K562 (cell line): ENCODE data around the gene MAL. TPM values are rescaled to one million over a fixed set of nuclear protein-coding genes. Genes with fewer than 3 reads are reported as not detected.

Source experiments
- ATAC-seq: fragments of 200-7000 bp; cut with Tn5 transposase; 3 replicates; pipeline ENCODE4 v1.9.1; 2020; ENCODE audit warnings: moderate library complexity
- BruUV-seq: library from RNA; stranded (reverse); fragments of 400-500 nt; replicated peaks from 2 replicates; lab custom pipeline; 2021; lab: Mats Ljungman, UMichigan
- CTCF ChIA-PET: fragments of 300-600 bp; formaldehyde crosslinking; extraction: SDS; loops from one replicate; lab custom pipeline; 2021; ENCODE audit warnings: low intra/inter-chr PET ratio; lab: Yijun Ruan, JAX
- POLR2A ChIA-PET: fragments of 300-600, 350-650 bp; sonication (Branson Sonifier 250); formaldehyde crosslinking; extraction: SDS; loops from one replicate; lab custom pipeline; 2021; ENCODE audit warnings: antibody characterized with exemption, inconsistent platforms; lab: Yijun Ruan, JAX
- DNase-seq, 4 experiments: peaks; one replicate each; pipeline versions ENCODE4 v3.0.0 to v3.0.0-alpha.2; 2011 to 2018; ENCODE audit warnings: low spot score in 3 of 4, mixed read lengths in 3 of 4; ENCODE audit errors: extremely low read depth in 1 of 4
- FAIRE-seq: peaks from 2 replicates; lab custom pipeline; 2011; peaks lifted over from hg19 to GRCh38; lab: Jason Lieb, UNC
- H2AFZ ChIP-seq: 2 replicates; pipeline ENCODE4 v1.6.0; 2011; ENCODE audit warnings: low read depth, low read length, control low read depth, inconsistent platforms
- H3K27ac ChIP-seq: fragments of 200-600 bp; 3 replicates; pipeline ENCODE4 v1.8.0; 2011; ENCODE audit warnings: low read depth, mild to moderate bottlenecking, control low read depth, inconsistent platforms, low read length, moderate library complexity, mixed read lengths; ENCODE audit errors: extremely low read depth
- H3K27me3 ChIP-seq, 2 experiments: fragments of 300-600 bp in 1 of 2; 2 replicates in 1 of 2; 3 replicates in 1 of 2; pipeline versions ENCODE4 v1.6.0 to v1.8.0; 2011; ENCODE audit warnings: inconsistent platforms in 2 of 2, low read length in 2 of 2, mild to moderate bottlenecking in 1 of 2, mixed read lengths in 1 of 2, moderate library complexity in 1 of 2; ENCODE audit not compliant: control insufficient read depth in 2 of 2, insufficient read depth in 2 of 2
- H3K36me3 ChIP-seq: fragments of 300-600 bp; 3 replicates; pipeline ENCODE4 v1.8.0; 2011; ENCODE audit warnings: mild to moderate bottlenecking, low read length, inconsistent platforms; ENCODE audit not compliant: control insufficient read depth, insufficient read depth
- H3K4me1 ChIP-seq, 2 experiments: fragments of 200-600 bp in 1 of 2; replicated peaks in 1 of 2; 2 replicates in 1 of 2; 3 replicates in 1 of 2; pipeline versions ENCODE4 v1.5.1 to v1.8.0; 2011; ENCODE audit warnings: inconsistent platforms in 2 of 2, low read length in 2 of 2, mild to moderate bottlenecking in 1 of 2, mixed read lengths in 1 of 2, moderate library complexity in 1 of 2; ENCODE audit not compliant: control insufficient read depth in 2 of 2, insufficient read depth in 2 of 2
- H3K4me2 ChIP-seq: 2 replicates; pipeline ENCODE4 v1.6.1; 2011; ENCODE audit warnings: low read length, control low read depth, inconsistent platforms, mixed read lengths; ENCODE audit not compliant: insufficient read depth
- H3K4me3 ChIP-seq: fragments of 200-600 bp; sonication (generic), shearing (Covaris generic); 2 replicates; pipeline ENCODE4 v1.5.1; 2016; ENCODE audit warnings: control low read depth, inconsistent platforms
- H3K79me2 ChIP-seq: fragments of 200-600 bp; 3 replicates; pipeline ENCODE4 v1.8.0; 2011; ENCODE audit warnings: low read length, inconsistent platforms; ENCODE audit not compliant: control insufficient read depth, insufficient read depth
- H3K9ac ChIP-seq, 2 experiments: 2 replicates each; pipeline versions ENCODE4 v1.6.0 to v1.6.1; 2011; ENCODE audit warnings: low read depth in 2 of 2, low read length in 2 of 2, control low read depth in 1 of 2, inconsistent platforms in 1 of 2, mild to moderate bottlenecking in 1 of 2, mixed read lengths in 1 of 2; ENCODE audit not compliant: insufficient read depth in 1 of 2
- H3K9me1 ChIP-seq: one replicate; pipeline ENCODE4 v1.6.0; 2011; ENCODE audit warnings: inconsistent platforms, mild to moderate bottlenecking, low read length, moderate library complexity; ENCODE audit not compliant: control insufficient read depth, insufficient read depth
- H3K9me3 ChIP-seq: replicated peaks from 2 replicates; pipeline ENCODE4 v1.5.1; 2011; ENCODE audit warnings: low read depth, low read length, inconsistent platforms; ENCODE audit not compliant: control insufficient read depth, insufficient read depth
- H4K20me1 ChIP-seq: replicated peaks from 2 replicates; pipeline ENCODE4 v1.6.1; 2011; ENCODE audit warnings: low read length, inconsistent platforms, mixed read lengths; ENCODE audit not compliant: control insufficient read depth, insufficient read depth
- CBFA2T2 ChIP-seq: fragments of 450-650 bp; conservative IDR thresholded peaks from 2 replicates; pipeline ENCODE4 v1.6.1; 2017; ENCODE audit warnings: mild to moderate bottlenecking
- CHAMP1 ChIP-seq: fragments of 450-650 bp; IDR thresholded peaks from 2 replicates; pipeline ENCODE4 v1.6.1; 2016; ENCODE audit warnings: mild to moderate bottlenecking
- CHD2 ChIP-seq: IDR thresholded peaks from 2 replicates; pipeline ENCODE4 v1.6.1; 2011; ENCODE audit warnings: low read depth, low read length
- FIP1L1 ChIP-seq: fragments of 200-400 bp; formaldehyde crosslinking; IDR thresholded peaks from 2 replicates; pipeline ENCODE4 v1.6.1; 2018; ENCODE audit warnings: mild to moderate bottlenecking, low read depth, low read length; ENCODE audit not compliant: poor library complexity, severe bottlenecking
- LARP7 ChIP-seq: fragments of 450-650 bp; IDR thresholded peaks from 2 replicates; pipeline ENCODE4 v1.6.1; 2016
- MCM3 ChIP-seq: fragments of 450-650 bp; IDR thresholded peaks from 2 replicates; pipeline ENCODE4 v1.6.1; 2016
- NELFE ChIP-seq: IDR thresholded peaks from 2 replicates; pipeline ENCODE4 v1.6.1; 2011; ENCODE audit warnings: mild to moderate bottlenecking; ENCODE audit not compliant: insufficient read depth, insufficient read length
- OTX1 ChIP-seq: fragments of 450-650 bp; formaldehyde crosslinking; IDR thresholded peaks from 2 replicates; pipeline ENCODE4 v1.4.0; 2022; ENCODE audit warnings: mild to moderate bottlenecking
- PHB ChIP-seq: fragments of 250-450 bp; sonication (Bioruptor Pico); IDR thresholded peaks from 2 replicates; pipeline ENCODE4 v1.5.0; 2021
- PHB2 ChIP-seq: fragments of 450-650 bp; IDR thresholded peaks from 2 replicates; pipeline ENCODE4 v1.6.1; 2017; ENCODE audit warnings: low read depth
- RNF219 ChIP-seq: fragments of 250-450 bp; sonication (Bioruptor Pico); IDR thresholded peaks from 2 replicates; pipeline ENCODE4 v1.5.0; 2022; ENCODE audit warnings: mild to moderate bottlenecking
- SRF ChIP-seq, 2 experiments: fragments of 250-450, 450-650 bp in 1 of 2; sonication (Bioruptor Pico) in 1 of 2; sonication (generic) in 1 of 2; formaldehyde crosslinking; IDR thresholded peaks; 2 replicates each; pipeline versions ENCODE4 v1.5.0 to v1.5.1; 2020 to 2022; ENCODE audit warnings: mild to moderate bottlenecking in 1 of 2, missing genetic modification reagents in 1 of 2
- SRSF7 ChIP-seq: fragments of 200-400 bp; formaldehyde crosslinking; optimal IDR thresholded peaks from 2 replicates; pipeline ENCODE3; 2017; ENCODE audit warnings: mild to moderate bottlenecking, low read depth, low read length
- ZBTB34 ChIP-seq: fragments of 250-450 bp; sonication (Bioruptor Pico); IDR thresholded peaks from 2 replicates; pipeline ENCODE4 v1.8.0; 2021; ENCODE audit warnings: mild to moderate bottlenecking, moderate library complexity
- WGBS: fragments of 100-300 bp; shearing (Covaris generic); methylation state at CpG from one replicate; pipeline ENCODE4 v1.1.6; 2016; ENCODE audit warnings: low coverage, mixed read lengths; ENCODE audit not compliant: insufficient coverage; ENCODE audit errors: missing lambda C conversion rate; 5-methylcytosine and 5-hydroxymethylcytosine counted together
- in situ Hi-C: fragments of 300-500 bp; cut with MboI; formaldehyde crosslinking; loops from 4 replicates; pipeline ENCODE4 v1.15.0; 2018; ENCODE audit warnings: inconsistent platforms, mixed read lengths
- intact Hi-C: fragments of 100-400 bp; cut with micrococcal nuclease; formaldehyde crosslinking; loops from 2 replicates; pipeline ENCODE4 v1.14.2; 2022
- polyA plus RNA-seq, 8 experiments: library from polyadenylated mRNA; depleted of rRNA in 4 of 8; stranded (reverse) in 5 of 8; unstranded in 3 of 8; fragments of >200 nt; fragmentation: Nextera tagmentation in 2 of 8; fragmentation: Illumina TruSeq in 1 of 8; extraction: Ambion mirVana in 2 of 8; extraction: Trizol in 1 of 8; gene quantifications; 2 replicates each; pipeline versions ENCODE4 v1.2.1 to v1.2.3, GENCODE V29; 2011 to 2014; ENCODE audit warnings: inconsistent platforms in 1 of 8, missing spikeins in 1 of 8
- total RNA-seq, 7 experiments: library from RNA; depleted of rRNA in 6 of 7; stranded (reverse); fragments of >200 nt in 6 of 7; fragmentation: Illumina TruSeq in 2 of 7; extraction: Trizol in 2 of 7; gene quantifications; 2 replicates each; pipeline versions ENCODE4 v1.2.1 to v1.2.3, GENCODE V29; 2011 to 2021; ENCODE audit warnings: low replicate concordance in 1 of 7
- TF ChIP-seq, protein P1 (sequence below): sonication (generic); formaldehyde crosslinking; IDR thresholded peaks from 2 replicates; pipeline ENCODE4 v1.8.0; 2023; ENCODE audit warnings: mild to moderate bottlenecking, missing genetic modification reagents
- TF ChIP-seq, protein P2 (sequence below): fragments of 450-650 bp; formaldehyde crosslinking; IDR thresholded peaks from 2 replicates; pipeline ENCODE4 v1.4.0; 2020; ENCODE audit warnings: mild to moderate bottlenecking, moderate library complexity

The MAL gene
- total and polyA plus RNA-seq, 9 of the 15 experiments (the other 6 are each of a cell fraction or from before 2014, with no cell fraction given), result not detected

GRCh38 chr2:95049683-95049955 is 24.1 kb downstream of the MAL start:
- BruUV-seq, result no TSS peak
- Histone ChIP-seq H3K36me3 (no peaks in the 10 kb centered on the region), H3K27me3 (peaks cover 0 to 64% of the 10 kb centered on the region in 2 experiments; a peak in 3 of 5 replicates), H3K4me1 (no peaks in the 10 kb centered on the region), H3K27ac (no peak overlapping the region), H3K9ac (no peak overlapping the region; a peak in 1 of 4 replicates), H3K79me2 (no peaks in the 10 kb centered on the region), H3K9me3 (no peaks in the 10 kb centered on the region), H3K4me2 (no peak overlapping the region), H2AFZ (no peak overlapping the region), H3K9me1 (no peaks in the 10 kb centered on the region), H4K20me1 (no peaks in the 10 kb centered on the region; the same call in 1 of the 2 replicates), H3K4me3 (no peak overlapping the region)
- ATAC-seq, result no peak
- FAIRE-seq, result no peak
- intact Hi-C loops (no loop called here), in situ Hi-C loops (no loop called here)
- whole genome bisulfite sequencing, result 1% methylated on average over 10 of the region's 10 CpGs
- CTCF ChIA-PET, result no interaction called here
- POLR2A ChIA-PET, result no interaction called here
- DNase-seq, result no peak
- TF ChIP-seq SRF (CRISPR knock-in tag; IDR thresholded peaks at IDR 0.05) (no peak), PHB (CRISPR knock-in tag) (no peak), CHD2 (no peak), MCM3 (no peak), CBFA2T2 (no peak), SRSF7 (no peak), RNF219 (no peak), NELFE (no peak), ZBTB34 (CRISPR knock-in tag) (no peak), CHAMP1 (no peak), PHB2 (no peak), LARP7 (no peak), OTX1 (CRISPR knock-in tag) (no peak), FIP1L1 (no peak)
- TF ChIP-seq, protein P1, sequence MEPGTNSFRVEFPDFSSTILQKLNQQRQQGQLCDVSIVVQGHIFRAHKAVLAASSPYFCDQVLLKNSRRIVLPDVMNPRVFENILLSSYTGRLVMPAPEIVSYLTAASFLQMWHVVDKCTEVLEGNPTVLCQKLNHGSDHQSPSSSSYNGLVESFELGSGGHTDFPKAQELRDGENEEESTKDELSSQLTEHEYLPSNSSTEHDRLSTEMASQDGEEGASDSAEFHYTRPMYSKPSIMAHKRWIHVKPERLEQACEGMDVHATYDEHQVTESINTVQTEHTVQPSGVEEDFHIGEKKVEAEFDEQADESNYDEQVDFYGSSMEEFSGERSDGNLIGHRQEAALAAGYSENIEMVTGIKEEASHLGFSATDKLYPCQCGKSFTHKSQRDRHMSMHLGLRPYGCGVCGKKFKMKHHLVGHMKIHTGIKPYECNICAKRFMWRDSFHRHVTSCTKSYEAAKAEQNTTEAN (CRISPR knock-in tag), result no peak
- TF ChIP-seq, protein P2, sequence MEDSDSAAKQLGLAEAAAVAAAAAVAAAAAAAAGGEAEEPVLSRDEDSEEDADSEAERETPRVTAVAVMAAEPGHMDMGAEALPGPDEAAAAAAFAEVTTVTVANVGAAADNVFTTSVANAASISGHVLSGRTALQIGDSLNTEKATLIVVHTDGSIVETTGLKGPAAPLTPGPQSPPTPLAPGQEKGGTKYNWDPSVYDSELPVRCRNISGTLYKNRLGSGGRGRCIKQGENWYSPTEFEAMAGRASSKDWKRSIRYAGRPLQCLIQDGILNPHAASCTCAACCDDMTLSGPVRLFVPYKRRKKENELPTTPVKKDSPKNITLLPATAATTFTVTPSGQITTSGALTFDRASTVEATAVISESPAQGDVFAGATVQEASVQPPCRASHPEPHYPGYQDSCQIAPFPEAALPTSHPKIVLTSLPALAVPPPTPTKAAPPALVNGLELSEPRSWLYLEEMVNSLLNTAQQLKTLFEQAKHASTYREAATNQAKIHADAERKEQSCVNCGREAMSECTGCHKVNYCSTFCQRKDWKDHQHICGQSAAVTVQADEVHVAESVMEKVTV, result no peak
